Measurements from ENCODE around the gene CHCHD6. TPM values are rescaled to one million over a fixed set of nuclear protein-coding genes. Genes with fewer than 3 reads are reported as not detected.

CHCHD6 gene
- polyA plus RNA-seq, 1 donor from 2014 or later, result 102 TPM

DNA sequence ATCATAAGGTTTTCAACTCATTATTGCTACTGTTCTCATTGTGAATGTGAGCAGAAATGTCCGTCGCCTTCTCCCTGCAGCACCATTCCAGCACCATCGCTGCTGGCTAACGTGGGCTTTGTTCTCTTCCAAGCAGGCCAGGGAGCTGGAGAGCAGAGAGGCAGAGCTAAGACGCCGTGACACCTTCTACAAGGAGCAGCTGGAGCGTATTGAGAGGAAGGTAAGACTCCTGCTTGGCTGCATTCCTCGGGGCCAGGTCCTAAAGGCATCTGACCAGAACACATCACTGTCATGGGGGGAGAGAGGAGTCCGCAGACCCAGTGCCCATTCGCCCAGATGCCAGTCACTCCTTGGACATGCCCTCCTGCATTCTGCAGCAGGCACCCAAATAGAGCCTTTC lies 148.5 kb downstream of the CHCHD6 start:
- no peak overlapping the region for H3K4me2 ChIP-seq (ENCODE audit: low read length)
- no peak overlapping the region for H3K9ac ChIP-seq (ENCODE audit: low read length)
- no peak overlapping the region for H3K4me3 ChIP-seq (ENCODE audit: low read length)
- no peaks in the 10 kb centered on the region for H3K9me2 ChIP-seq (ENCODE audit: insufficient read depth, low read length)
- no peak overlapping the region for H3K27ac ChIP-seq (ENCODE audit: low read length)
- no peaks in the 10 kb centered on the region for H4K20me1 ChIP-seq (ENCODE audit: insufficient read depth)
- H3F3A ChIP-seq (ENCODE audit: insufficient read depth, low read length, poor library complexity, severe bottlenecking), result no peaks in the 10 kb centered on the region
- H3K27me3 ChIP-seq (ENCODE audit: insufficient read depth, low read depth, low read length), result no peaks in the 10 kb centered on the region
- no peaks in the 10 kb centered on the region for H3K36me3 ChIP-seq (ENCODE audit: insufficient read depth, low read length)
- H3K79me2 ChIP-seq (replicated peaks; ENCODE audit: insufficient read depth, low read length), result no peaks in the 10 kb centered on the region
- TF ChIP-seq EP300 (conservative IDR thresholded peaks at IDR 0.05; ENCODE audit: poor library complexity, severe bottlenecking) (no peak), POLR2AphosphoS5 (IDR thresholded peaks at IDR 0.05) (no peak), RAD21 (conservative IDR thresholded peaks at IDR 0.05) (no peak), MXI1 (conservative IDR thresholded peaks at IDR 0.05; ENCODE audit: poor library complexity, severe bottlenecking) (no peak), SMC3 (conservative IDR thresholded peaks at IDR 0.05; ENCODE audit: poor library complexity) (no peak)
- TF ChIP-seq, protein P1, sequence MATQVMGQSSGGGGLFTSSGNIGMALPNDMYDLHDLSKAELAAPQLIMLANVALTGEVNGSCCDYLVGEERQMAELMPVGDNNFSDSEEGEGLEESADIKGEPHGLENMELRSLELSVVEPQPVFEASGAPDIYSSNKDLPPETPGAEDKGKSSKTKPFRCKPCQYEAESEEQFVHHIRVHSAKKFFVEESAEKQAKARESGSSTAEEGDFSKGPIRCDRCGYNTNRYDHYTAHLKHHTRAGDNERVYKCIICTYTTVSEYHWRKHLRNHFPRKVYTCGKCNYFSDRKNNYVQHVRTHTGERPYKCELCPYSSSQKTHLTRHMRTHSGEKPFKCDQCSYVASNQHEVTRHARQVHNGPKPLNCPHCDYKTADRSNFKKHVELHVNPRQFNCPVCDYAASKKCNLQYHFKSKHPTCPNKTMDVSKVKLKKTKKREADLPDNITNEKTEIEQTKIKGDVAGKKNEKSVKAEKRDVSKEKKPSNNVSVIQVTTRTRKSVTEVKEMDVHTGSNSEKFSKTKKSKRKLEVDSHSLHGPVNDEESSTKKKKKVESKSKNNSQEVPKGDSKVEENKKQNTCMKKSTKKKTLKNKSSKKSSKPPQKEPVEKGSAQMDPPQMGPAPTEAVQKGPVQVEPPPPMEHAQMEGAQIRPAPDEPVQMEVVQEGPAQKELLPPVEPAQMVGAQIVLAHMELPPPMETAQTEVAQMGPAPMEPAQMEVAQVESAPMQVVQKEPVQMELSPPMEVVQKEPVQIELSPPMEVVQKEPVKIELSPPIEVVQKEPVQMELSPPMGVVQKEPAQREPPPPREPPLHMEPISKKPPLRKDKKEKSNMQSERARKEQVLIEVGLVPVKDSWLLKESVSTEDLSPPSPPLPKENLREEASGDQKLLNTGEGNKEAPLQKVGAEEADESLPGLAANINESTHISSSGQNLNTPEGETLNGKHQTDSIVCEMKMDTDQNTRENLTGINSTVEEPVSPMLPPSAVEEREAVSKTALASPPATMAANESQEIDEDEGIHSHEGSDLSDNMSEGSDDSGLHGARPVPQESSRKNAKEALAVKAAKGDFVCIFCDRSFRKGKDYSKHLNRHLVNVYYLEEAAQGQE (IDR thresholded peaks at IDR 0.05; ENCODE audit: borderline replicate concordance), result no peak
- no peaks in the 10 kb centered on the region for H3K9me3 ChIP-seq (ENCODE audit: low read length)
- H2AFZ ChIP-seq (ENCODE audit: low read depth, low read length), result no peak overlapping the region

DNA sequence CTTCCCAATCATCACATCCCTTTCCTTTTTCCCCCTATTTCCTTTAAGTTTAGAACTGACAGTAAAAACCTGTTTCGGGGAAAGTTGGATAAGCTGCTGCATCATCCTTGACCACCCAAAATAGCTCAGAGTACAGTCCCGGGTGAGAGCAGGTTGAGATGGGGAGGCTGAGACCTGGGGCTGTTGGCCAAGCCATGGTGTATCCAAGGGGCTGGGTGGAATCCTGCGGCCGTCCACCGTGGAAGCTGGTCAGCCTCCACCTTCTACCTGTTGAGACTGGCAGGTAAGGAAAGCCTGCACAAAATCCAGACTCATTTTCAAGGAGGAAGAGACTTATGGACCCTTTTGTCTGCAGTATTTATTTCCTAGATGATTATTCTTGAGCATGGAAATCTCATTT lies 150.6 kb downstream of the CHCHD6 start:
- Histone ChIP-seq H3K4me3 (ENCODE audit: low read length) (no peak overlapping the region), H3K27ac (ENCODE audit: low read length) (no peak overlapping the region), H3K9me3 (ENCODE audit: low read length) (no peaks in the 10 kb centered on the region), H3K36me3 (ENCODE audit: insufficient read depth, low read length) (no peaks in the 10 kb centered on the region), H3F3A (ENCODE audit: insufficient read depth, low read length, poor library complexity, severe bottlenecking) (no peaks in the 10 kb centered on the region), H3K79me2 (replicated peaks; ENCODE audit: insufficient read depth, low read length) (no peaks in the 10 kb centered on the region), H2AFZ (ENCODE audit: low read depth, low read length) (no peak overlapping the region), H3K9me2 (ENCODE audit: insufficient read depth, low read length) (no peaks in the 10 kb centered on the region), H3K9ac (ENCODE audit: low read length) (no peak overlapping the region), H3K4me2 (ENCODE audit: low read length) (no peak overlapping the region), H3K27me3 (ENCODE audit: insufficient read depth, low read depth, low read length) (no peaks in the 10 kb centered on the region), H4K20me1 (ENCODE audit: insufficient read depth) (no peaks in the 10 kb centered on the region)
- TF ChIP-seq EZH2 (IDR thresholded peaks at IDR 0.05; ENCODE audit: borderline replicate concordance, insufficient read depth, low read length, poor library complexity, severe bottlenecking), result no peak
- TF ChIP-seq TAF1 (IDR thresholded peaks at IDR 0.05; ENCODE audit: low read depth), result no peak
- TF ChIP-seq EP300 (conservative IDR thresholded peaks at IDR 0.05; ENCODE audit: poor library complexity, severe bottlenecking), result no peak
- TF ChIP-seq, protein P1 (IDR thresholded peaks at IDR 0.05; ENCODE audit: borderline replicate concordance), result no peak

Data from neural cell (in vitro differentiated cells).